Stimulated activated CD8-positive, alpha-beta memory T cell treated with anti-CD3 and anti-CD28 coated beads, Interleukin-7, amount 100 ng/mL, for 1 hour (primary cell): ENCODE data around the gene KHNYN.
A peak's percentile ranks its signal among the peaks of the same experiment; 100 is the strongest.
"Not testable (repeated sequence)": the region's sequence is repeated elsewhere in the genome, so short reads cannot be mapped to it uniquely, and the experiment has no call there.

Experiments
- DNase-seq, 2 donors: peaks; one replicate each; pipeline ENCODE4 v3.0.0-alpha.2; 2020; ENCODE audit warnings: low read depth in 2 of 2

The KHNYN gene

DNA sequence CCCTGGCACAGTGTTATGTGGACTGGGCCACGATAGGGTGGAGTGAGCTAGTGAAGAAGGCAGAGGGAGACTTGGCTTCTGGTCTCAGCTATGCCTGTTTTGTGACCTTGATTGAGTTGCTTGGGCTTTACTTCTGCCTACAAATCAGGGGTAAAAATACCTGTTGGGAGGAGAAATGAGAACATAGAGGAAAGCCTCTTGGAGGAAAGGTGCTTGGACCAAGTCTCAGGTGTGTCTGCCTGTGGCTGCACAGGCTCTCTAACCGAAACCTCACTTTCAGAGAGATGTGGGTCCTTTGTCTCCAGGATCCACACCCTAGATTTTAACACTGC lies 7.9 kb downstream of the KHNYN start:
- no peak for DNase-seq

GRCh38 chr14:24438223-24439097 lies 8.7 kb downstream of the KHNYN start:
- DNase-seq = no peak

DNA sequence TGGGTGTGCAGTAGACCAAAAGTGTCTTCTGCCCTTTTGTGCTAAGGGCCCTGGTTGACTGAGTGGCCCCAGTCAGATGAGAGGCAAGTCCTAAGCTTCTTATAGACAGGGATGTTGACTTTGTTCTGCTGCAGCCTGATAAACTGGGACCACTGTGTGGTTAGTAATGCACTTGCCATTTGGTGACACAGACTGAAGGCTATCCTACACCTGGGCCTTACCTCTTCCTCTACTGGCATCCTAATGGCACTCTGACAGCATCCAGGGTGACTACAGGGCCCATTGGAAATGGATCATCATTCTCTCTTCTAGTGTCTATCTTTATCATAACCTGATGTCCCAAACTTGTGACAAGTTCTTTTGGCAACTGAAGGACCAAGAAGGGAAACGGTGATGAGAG lies 9.5 kb downstream of the KHNYN start:
- no peak for DNase-seq

GRCh38 chr14:24439830-24440605 lies 10.3 kb downstream of the KHNYN start:
- DNase-seq = no peak

DNA sequence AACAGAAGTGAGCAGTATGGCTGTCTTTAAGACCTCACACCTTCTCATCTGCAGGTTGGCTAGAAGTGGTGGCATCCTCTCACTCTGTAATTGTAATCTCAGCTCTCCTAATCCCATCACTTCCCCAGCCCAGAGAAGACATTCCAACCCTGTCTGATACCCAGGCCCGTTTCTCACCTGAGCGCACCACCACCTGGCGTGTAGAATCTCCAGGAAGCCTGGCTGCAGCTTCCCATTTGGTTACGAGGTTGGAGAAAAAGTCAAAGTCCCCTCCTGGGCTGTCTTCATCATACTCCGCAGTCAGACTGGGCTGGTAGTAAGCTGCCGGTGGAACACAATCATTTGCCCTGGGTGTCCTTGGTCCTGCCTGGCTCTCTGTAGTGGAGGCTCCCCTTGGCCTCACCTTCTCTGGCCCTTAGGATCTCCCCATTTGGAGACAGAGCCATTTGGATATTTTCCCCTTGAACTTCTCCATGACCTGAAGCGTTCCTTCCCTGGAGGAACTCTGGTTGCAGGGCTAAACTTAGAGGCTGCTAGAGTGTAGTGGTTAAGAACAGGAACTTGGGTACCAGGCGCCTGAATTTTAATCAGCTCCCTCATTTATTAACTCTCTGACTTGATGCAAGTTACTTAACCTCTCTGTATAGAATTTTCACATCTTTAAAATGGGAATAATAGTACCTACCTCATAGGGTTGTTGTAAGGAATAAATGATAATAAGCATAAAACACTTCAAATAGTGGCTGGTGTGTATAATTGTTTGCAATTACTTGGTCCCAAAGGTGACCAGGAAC lies 11.0 kb downstream of the KHNYN start:
- DNase-seq = no peak

DNA sequence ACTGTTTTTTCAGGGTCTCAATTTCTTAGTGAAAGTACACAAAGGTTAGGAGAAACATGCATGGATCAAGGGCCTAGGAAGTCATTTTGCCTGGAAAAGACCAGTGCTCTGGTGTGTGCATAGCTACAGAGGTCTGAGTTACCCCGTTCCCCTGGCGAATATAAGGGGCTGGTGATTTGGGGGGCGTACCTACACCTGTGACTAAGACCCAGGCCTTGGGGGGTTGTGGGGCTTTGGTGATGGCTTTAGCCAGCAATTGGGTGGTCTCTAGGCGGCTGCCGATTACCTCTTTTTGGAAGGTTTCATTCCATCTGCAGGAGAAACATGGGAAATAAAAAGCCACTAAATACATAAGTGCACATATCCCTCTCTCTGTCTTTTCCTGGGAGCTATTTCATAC lies 11.7 kb downstream of the KHNYN start:
- no peak for DNase-seq

DNA sequence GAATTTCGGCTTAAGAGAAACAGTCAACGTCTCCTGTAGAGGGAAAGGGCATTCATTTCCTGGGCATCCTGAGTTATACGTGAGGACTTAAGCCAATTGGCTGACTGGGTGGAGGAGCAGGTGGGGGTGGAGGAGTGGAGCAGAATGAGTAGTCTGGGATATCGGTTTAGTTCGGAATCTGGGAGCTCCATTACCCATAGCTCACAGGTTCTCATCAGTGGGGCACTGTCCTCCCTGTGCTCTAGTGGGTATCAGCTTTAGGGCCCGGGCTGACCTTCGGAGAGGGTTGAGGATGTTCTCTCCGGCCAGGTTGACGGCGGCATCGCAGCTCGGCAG lies 12.1 kb downstream of the KHNYN start:
- no peak for DNase-seq

GRCh38 chr14:24442240-24443052 lies 12.7 kb downstream of the KHNYN start, which contains the start of gene SDR39U1:
TSS of gene SDR39U1 (minus strand) at chr14:24442776. CDS start at chr14:24442769, 7 bp downstream.
- DNase-seq = peak; percentile 85 to 90

DNA sequence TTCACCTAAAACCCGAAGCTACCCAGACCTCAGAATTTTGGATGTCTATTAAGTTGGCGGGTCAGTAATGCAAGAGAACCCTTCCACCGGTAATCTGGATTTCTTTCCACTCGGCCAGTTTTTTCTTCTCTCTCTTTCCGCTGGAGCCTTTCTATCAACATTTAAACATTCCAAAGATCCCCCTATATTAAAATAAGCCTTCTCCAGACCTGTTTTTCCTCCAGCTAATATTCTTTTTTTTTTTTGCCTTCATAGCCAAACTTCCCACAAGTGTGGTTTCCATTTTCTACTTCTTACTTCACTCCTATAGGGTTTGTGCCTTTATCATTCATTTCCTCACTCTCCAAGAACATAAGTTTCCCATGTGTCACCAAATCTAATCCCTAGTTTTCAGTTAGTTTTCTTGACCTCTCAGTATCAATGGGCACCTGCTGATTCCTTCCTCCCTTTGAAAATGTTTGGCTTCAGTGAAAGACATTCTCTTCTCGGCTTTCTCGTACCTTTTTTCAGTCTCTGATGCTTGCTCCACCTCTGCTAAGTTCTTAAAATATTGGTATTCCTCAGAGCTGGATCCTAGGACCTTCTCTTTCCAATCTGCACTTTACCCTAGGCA lies 13.4 kb downstream of the KHNYN start:
- DNase-seq = no peak

- DNase-seq = not testable (repeated sequence)
These were observed 21.1 kb downstream of the KHNYN start for GRCh38 chr14:24450828-24451227.

GRCh38 chr14:24456980-24457379 lies 27.2 kb downstream of the KHNYN start:
- DNase-seq = no peak

GRCh38 chr14:24458736-24459135 lies 29.0 kb downstream of the KHNYN start:
- no peak for DNase-seq

GRCh38 chr14:24459331-24459730 lies 29.6 kb downstream of the KHNYN start:
- no peak for DNase-seq

DNA sequence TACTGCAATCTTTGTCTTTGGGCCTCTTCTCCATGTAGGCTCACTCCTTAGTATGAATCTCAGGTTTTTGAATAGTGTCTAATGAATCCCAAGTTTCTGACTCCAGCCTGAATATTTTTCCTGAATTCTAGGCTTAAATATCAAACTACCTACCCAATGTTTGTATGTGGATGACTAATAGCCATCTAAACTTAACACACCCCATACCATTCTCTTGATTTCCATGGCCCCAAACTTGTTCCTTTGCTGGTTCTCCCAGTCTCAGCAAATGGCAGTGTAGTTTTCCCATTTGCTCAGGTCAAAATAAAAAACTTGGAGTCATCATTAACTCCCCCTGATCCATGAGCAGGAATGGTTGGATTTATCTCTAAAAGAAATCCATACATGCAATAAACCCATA lies 31.6 kb downstream of the KHNYN start:
- DNase-seq = no peak

DNA sequence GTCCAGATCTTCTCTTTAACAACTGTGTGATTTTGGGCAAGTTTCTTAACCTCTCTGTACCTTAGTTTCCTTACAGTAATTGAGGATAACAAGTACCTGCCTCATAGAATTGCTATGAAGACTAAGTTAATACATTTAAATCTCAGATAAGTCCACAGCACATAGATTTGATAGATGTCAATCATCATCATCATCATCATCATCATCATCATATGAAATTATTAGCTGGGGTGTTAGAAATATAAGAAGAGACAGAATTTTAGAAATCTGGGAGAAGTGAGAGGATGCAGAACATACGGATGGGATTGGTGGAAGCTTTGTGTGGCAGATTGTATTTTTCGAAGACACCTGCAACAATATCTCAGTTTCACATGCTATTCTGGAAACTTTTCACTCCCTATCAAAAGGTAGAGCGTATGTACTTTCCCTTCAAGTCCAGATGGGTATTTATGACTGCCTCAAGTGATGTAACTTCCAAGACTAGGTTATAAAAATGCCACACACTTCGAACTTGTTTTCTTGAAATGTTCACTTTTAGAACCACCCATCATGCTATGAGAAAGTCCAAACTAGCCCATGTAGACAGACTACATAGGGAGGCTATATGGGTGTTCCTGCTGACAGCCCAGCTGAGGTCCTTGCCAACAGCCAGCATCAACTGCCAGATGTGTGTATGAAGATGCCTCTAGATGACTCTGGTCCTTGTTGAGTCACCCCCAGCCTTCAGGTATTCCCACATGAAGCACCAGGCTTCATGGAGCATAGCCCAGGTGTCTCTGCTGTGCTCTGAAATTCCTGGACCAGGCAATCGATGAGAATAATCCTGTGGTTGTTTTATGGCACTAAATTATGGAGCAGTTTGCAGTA lies 33.5 kb downstream of the KHNYN start:
- DNase-seq = no peak

- no peak for DNase-seq
These were observed 34.4 kb downstream of the KHNYN start for GRCh38 chr14:24463884-24464785.

- DNase-seq = no peak
These were observed 35.6 kb downstream of the KHNYN start for GRCh38 chr14:24465368-24465767.

DNA sequence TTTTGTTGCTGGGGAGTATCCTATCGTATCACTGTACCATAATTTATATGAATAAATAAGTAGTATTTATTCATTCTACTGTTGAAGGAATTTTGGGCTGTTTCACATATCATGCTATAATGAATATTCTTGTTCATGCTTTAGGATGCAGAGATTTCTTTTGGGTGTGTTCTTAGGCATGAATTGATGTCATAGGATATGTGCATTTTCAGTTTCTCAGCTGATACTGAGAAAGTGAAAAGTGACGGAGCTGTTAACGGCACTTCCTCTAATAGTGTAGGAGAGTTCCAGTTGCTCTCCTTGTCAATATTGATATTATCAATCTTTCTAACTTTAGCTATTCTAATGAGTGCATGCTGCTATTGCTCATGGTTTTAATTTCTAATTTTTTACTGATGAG lies 36.1 kb downstream of the KHNYN start:
- DNase-seq = no peak

DNA sequence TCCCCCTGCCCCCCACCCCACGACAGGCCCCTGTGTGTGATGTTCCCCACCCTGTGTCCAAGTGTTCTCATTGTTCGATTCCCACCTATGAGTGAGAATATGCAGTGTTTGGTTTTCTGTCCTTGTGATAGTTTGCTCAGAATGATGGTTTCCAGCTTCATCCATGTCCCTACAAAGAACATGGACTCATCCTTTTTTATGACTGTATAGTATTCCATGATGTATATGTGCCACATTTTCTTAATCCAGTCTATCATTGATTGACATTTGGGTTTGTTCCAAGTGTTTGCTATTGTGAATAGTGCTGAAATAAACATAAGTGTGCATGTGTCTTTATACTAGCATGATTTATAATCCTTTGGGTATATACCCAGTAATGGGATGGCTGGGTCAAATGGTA lies 40.7 kb downstream of the KHNYN start:
- not testable (repeated sequence) for DNase-seq
